GF-D8 (cell line): Measurements from ENCODE around the gene JCAD.

Experiments
- DNase-seq: peaks from one replicate; lab custom pipeline; 2025; lab: John Stamatoyannopoulos, UW

JCAD gene

DNA sequence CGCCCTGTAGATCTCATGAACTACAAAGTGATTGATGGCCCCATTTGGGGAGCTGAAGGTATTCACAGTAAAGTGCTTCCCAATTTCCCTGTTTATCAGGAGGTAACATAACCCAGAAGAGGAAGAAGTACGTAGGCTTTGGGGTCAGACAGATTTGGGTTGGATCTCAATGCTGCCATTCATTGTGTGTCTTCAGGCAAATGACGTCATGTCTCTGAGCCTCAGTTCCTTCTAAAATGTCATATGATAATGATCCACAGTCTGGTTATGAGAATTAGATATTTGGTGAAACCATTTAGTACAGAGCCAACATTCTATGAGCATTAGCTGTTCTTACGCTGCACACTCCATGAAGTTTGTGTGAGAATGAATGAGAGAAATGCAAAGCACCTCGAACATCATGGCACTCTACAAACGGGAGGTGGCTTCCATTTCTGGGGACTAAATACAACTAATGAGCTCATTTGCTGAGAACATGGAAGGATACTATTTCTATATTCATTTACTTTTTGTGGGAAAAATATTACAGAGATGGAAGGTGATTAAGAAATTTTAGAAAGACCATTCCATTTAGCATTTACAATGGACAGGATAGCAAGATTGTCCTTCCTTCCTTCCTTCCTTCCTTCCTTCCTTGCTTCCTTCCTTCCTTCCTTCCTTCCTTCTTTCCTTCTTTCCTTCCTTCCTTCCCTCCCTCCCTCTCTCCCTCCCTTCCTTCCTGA lies 13.8 kb upstream of the JCAD start:
- DNase-seq, result no peak

DNA sequence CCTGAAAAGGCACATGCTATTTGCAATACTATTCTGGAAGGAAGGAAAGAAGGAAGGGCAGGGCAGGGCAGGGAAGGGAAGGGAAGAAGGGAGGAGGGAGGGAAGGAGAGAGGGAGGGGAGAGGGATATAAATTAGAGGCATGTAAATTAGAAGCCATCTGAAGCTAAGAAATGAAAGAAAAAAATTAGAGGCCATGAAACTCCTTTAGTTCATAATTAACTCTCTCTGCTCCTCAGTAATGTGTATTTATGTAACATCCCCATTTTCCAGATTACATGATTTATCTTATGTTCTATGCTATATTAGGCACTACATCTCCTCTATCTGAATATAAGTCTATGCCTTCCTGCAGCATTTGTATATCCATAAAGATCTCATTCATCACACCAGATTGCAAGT lies 12.7 kb upstream of the JCAD start:
- no peak for DNase-seq

GRCh38 chr10:30070001-30070685 lies 10.8 kb upstream of the JCAD start:
- no peak for DNase-seq

GRCh38 chr10:30068492-30069223 lies 9.3 kb upstream of the JCAD start:
- no peak for DNase-seq

DNA sequence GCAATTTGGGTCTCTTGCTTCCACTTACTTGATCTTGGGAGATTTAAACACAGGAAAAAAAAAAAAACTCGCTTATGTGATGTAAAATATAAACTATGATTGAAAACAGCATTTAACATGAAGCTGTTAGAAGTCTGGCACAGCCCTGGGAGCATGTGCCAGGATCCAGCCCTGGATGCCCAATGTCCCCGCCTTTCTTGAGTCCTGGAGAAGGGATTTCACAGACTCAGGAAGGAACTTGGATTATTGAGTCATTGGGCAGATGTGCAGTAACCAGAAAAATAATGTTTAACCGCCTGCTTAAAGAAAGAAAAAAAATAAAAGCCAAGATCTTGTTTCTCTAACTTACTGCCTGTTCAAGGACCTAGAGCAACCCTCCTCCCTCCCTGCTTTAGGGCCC lies 3.7 kb upstream of the JCAD start:
- no peak for DNase-seq

DNA sequence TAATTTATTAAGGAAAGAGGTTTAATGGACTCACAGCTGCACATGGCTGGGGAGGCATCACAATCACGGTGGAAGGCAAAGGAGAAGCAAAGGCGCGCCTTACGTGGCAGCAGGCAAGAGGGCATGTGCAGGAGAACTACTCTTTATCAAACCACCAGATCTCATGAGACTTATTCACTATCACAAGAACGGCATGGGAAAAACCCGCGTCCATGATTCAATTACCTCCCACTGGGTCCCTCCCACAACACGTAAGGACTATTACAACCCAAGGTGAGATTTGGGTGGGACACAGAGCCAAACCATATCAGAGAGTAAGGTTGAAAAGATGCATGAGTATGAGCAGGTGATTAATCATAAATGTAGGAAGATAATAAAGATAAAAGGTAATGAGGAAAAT lies 3.2 kb upstream of the JCAD start:
- no peak for DNase-seq

DNA sequence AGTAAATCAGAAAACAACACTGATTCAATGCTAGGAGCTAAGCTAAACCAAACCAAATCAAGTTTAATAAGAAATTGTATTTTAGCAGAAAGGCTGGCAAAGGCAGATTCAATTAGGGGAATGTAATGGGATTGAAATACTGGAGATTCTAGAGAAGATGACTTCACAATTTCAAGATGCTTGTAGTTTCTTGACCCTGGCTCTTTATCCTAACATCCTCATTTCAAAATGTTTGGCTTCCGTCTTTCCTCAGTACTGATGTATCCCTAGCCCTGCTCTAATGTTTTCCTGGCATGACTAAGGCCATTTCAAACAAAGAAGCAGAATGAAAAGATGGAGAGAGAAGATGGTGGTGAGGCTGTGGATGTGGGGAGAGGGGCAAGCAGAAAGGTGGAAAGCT lies 2.7 kb upstream of the JCAD start:
- no peak for DNase-seq

GRCh38 chr10:30058570-30059132 lies 735 bp downstream of the JCAD start:
- DNase-seq, result no peak

GRCh38 chr10:30057894-30058556 lies 1.4 kb downstream of the JCAD start:
- DNase-seq, result no peak

DNA sequence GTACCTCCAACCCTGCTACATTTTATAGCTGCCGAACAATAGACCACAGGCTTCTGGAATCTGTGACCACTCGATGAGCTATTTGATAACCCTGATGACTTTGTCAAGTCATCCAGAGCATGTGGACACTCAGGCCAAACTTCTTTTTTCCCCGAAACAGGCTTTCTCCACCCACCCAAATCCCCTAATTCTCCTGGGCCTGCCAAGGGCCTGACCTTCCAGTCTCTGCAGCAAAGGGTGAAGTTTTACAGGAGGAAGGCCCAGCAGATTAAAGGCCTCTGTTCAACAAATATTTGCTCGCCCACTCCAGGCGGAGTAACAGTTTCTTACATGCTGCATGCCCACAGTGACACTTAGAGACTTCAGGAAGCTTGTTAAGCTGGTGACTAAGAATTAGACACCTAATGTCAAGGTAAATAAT lies 2.0 kb downstream of the JCAD start:
- DNase-seq, result no peak

DNA sequence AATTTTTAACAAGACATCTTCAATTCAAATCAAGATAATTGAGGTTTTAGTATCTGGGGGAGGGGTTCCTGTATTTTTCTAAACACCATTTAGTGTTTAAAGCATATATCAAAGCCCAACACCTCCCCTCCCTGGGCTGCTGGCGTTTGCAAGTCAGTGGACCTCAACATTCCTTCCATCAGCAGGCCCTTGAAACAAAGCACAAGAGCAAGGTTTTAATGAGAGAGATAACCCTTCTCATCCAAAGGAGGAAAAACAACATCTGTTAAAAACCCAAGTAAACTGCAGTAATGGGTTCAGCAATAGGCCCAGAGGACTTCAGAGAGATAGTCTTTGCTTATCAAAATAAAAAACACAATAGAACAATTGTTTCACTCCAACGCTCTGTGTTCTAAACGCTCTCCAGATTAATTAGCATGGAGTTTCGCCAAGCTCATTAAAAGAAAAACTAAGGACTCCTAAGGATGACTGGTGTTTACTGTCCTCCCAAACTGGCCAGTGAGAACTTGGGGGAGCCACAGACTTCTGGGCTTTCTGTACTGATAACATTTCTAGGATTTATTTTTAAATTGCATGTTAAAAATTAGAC lies 2.5 kb downstream of the JCAD start:
- no peak for DNase-seq

- DNase-seq, result no peak
These were observed 3.1 kb downstream of the JCAD start for GRCh38 chr10:30056281-30056680.

GRCh38 chr10:30055226-30055662 lies 4.1 kb downstream of the JCAD start:
- no peak for DNase-seq

DNA sequence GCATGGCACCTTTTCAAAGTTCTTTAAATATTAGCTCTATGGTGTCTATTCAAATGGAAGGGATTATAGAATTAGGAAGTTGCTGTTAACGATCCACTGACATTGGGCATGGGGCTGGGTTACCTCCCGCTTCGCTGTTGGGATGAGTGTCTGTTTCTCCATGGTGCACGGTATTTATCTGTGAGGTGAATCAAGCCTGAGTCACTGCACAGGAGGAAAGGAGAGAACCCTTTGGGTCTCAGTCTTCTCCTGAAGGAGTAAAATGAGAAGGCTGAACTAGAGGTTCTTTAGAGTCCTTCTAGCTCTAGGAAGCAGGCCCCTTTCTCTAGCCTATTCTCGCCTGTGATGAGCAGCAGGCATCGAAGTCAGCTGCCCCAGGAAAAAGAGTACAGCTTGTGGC lies 7.3 kb downstream of the JCAD start:
- DNase-seq, result no peak

- no peak for DNase-seq
These were observed 8.2 kb downstream of the JCAD start for GRCh38 chr10:30051220-30051619.

DNA sequence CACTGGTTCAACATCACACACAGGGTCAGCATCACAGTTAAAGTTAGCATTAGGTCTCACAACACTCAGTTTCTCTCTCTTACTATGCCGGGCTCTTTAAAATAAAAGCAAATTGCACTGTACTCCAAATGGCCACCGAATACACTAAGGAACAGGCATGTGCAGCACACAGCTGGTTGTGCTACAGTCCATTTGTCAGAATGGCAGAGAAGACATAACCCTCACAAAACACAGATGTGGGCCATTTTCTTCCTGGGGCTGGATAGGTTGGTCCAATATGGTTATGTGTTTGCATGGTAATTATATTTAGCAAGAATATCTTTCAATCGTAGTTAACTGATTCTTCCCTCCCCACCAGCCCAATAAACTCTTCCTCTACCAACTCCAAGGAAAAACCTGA lies 9.0 kb downstream of the JCAD start:
- no peak for DNase-seq

- DNase-seq, result no peak
These were observed 10.4 kb downstream of the JCAD start for GRCh38 chr10:30048768-30049517.

GRCh38 chr10:30047924-30048531 lies 11.4 kb downstream of the JCAD start:
- no peak for DNase-seq

- DNase-seq, result no peak
These were observed 12.0 kb downstream of the JCAD start for GRCh38 chr10:30047430-30047829.

DNA sequence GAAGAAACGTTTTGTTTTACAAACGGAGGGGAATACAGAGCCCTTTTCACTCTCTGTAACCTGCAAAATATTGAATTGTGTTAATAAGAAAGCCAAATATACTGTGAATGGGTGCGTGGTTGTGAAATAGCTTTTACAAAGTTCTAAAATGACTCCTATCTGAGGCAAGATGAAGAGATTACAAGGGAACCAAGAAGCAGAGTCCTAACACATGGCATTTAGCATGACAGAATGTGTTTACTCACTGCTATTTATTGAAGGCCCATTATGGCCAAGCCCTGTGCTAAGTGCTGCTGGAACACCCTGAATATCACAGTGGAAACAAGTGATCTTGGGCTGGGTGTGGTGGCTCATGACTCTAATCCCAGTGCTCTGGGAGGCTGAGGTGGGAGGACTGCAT lies 12.9 kb downstream of the JCAD start:
- no peak for DNase-seq

DNA sequence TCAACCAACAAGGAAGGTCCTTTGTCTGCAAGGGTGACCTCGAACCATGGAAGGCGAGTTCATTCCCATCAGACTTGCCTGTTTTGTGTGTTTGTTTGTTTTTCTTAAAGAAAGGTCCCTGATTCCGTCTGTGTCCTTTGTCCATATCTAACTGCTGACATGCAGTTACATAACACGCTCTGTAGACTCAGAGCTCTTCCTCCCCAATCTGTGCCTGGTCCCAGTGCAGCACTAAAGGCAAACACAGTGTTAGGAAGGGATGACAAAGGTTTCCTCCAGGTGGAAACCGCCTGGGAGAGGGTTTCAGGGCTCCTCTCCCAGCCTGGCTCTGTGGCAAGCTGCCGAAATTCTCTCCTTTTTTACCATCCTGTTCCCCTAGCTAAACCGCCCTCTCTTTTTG lies 13.4 kb downstream of the JCAD start:
- no peak for DNase-seq
